Muscle of leg (tissue), 11 donors: ENCODE data around the gene DCLK2. TPM values are rescaled to one million over a fixed set of nuclear protein-coding genes. Genes with fewer than 3 reads are reported as not detected.

Experiments
- DNase-seq: peaks from one replicate; pipeline ENCODE4 v3.0.0; 2013
- H3K27ac ChIP-seq: one replicate; pipeline ENCODE4 v1.5.1; 2013; ENCODE audit warnings: mild to moderate bottlenecking, low read length, control low read depth
- H3K27me3 ChIP-seq: one replicate; pipeline ENCODE4 v1.6.1; 2013; ENCODE audit warnings: low read length; ENCODE audit not compliant: control insufficient read depth, insufficient read depth
- H3K36me3 ChIP-seq: one replicate; pipeline ENCODE4 v1.6.1; 2013; ENCODE audit warnings: low read length; ENCODE audit not compliant: control insufficient read depth, insufficient read depth
- H3K4me1 ChIP-seq: one replicate; pipeline ENCODE4 v1.6.1; 2013; ENCODE audit warnings: low read length; ENCODE audit not compliant: control insufficient read depth, insufficient read depth
- H3K4me3 ChIP-seq: one replicate; pipeline ENCODE4 v1.5.1; 2013; ENCODE audit warnings: low read length, control low read depth
- H3K9me3 ChIP-seq: replicated peaks from 2 replicates; pipeline ENCODE4 v1.6.1; 2013; ENCODE audit warnings: low read depth, low read length; ENCODE audit not compliant: control insufficient read depth
- WGBS: methylation state at CpG from one replicate; pipeline ENCODE4 v1.1.5; 2013; ENCODE audit warnings: missing lambda C conversion rate; ENCODE audit not compliant: insufficient coverage; 5-methylcytosine and 5-hydroxymethylcytosine counted together
- polyA plus RNA-seq, 8 donors: library from polyadenylated mRNA; unstranded; fragments of 120-200 nt; gene quantifications; one replicate each; pipeline versions ENCODE4 v1.2.1 to v1.2.3, GENCODE V29; 2013; ENCODE audit warnings: inconsistent platforms in 1 of 8, low replicate concordance in 1 of 8; ENCODE audit not compliant: insufficient read length in 8 of 8, insufficient read depth in 1 of 8
- total RNA-seq: library from RNA; stranded (reverse); fragments of 120-200 nt; gene quantifications from one replicate; pipeline ENCODE4 v1.2.4, GENCODE V29; 2013

Gene DCLK2
- total and polyA plus RNA-seq, 9 donors: 4.5 to 10.0 (median 7.8) TPM

DNA sequence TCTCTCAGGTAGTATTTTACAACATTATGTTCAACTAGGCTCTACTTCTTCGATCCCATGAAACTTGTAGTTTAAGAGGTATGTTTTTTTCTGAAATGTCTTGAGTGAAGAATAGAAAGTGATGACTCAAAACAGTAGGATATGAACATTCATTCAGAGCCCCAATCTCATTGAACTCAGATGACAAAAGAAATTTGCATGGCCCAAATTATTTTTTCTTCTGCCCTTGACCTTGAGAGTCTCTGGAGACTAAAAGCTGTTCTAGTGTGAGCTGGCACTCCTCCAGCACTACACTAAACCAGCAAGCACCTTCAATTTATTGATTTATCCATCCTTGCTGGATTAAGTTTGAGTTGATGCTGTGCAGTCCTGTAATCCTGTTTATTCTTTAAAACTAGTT, 4.0 kb downstream of the DCLK2 start:
- Histone ChIP-seq H3K4me1 (peaks cover 11% of the 10 kb centered on the region), H3K36me3 (no peaks in the 10 kb centered on the region), H3K27me3 (peaks cover 8% of the 10 kb centered on the region), H3K27ac (no peak overlapping the region), H3K9me3 (no peaks in the 10 kb centered on the region), H3K4me3 (no peak overlapping the region)
- no peak for DNase-seq
- no CpG with 5 or more reads among the region's 1 CpG for WGBS

GRCh38 chr4:150087006-150087405, 8.8 kb downstream of the DCLK2 start:
- H3K4me1 ChIP-seq: no peaks in the 10 kb centered on the region
- no peak overlapping the region for H3K4me3 ChIP-seq
- no peaks in the 10 kb centered on the region for H3K36me3 ChIP-seq
- H3K27ac ChIP-seq: no peak overlapping the region
- H3K27me3 ChIP-seq: no peaks in the 10 kb centered on the region
- H3K9me3 ChIP-seq: no peaks in the 10 kb centered on the region
- no peak for DNase-seq
- no CpG with 5 or more reads among the region's 4 CpGs for WGBS

DNA sequence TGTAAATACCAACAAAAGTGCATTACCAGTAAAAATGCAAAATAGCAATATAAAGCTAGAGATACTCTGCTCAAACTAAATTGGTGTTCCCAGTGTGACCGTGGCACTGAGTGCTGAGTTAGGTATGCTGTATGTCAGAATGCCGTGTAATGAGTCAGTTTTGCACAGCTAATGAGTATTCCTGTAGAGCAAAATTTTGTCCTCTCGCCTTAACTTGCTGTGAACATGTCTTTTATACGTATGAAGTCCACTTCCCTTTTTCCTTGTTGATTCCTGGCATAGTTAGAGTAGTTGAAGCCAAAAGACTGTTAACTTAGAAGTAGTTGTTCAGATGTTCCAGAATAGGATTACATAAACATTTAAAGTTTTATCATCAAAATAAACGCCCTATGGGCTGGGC, 11.5 kb downstream of the DCLK2 start:
- Histone ChIP-seq H3K27me3 (no peaks in the 10 kb centered on the region), H3K9me3 (no peaks in the 10 kb centered on the region), H3K36me3 (no peaks in the 10 kb centered on the region), H3K4me1 (no peaks in the 10 kb centered on the region), H3K4me3 (no peak overlapping the region), H3K27ac (no peak overlapping the region)
- no peak for DNase-seq
- WGBS: 76% methylated on average over 2 of the region's 5 CpGs

- H3K4me3 ChIP-seq: no peak overlapping the region
- DNase-seq: no peak
- 100% methylated on average over 1 of the region's 6 CpGs for WGBS
- no peaks in the 10 kb centered on the region for H3K27me3 ChIP-seq
- no peaks in the 10 kb centered on the region for H3K4me1 ChIP-seq
- no peaks in the 10 kb centered on the region for H3K9me3 ChIP-seq
- H3K36me3 ChIP-seq: no peaks in the 10 kb centered on the region
- H3K27ac ChIP-seq: no peak overlapping the region
Observed at GRCh38 chr4:150090836-150091235, 12.6 kb downstream of the DCLK2 start.

DNA sequence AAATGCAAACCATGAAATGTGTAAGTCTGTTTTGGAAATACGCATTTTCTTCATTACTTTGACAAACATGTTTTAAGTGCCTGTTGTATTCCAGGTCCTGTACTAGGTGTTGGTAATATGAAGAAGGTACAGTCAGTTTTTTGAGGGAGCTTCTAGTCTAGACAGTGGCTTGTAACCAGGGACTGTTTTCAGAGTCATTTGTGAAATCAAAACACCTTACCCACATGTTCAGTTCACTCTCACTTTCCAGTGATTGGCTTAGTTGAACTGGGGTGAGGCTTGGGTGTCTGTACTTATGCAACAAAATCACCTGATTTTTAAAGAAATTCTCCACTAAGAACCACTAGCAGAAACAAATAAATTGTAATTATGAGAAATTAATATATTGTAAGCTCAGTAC, 16.4 kb downstream of the DCLK2 start:
- no peak overlapping the region for H3K27ac ChIP-seq
- no peaks in the 10 kb centered on the region for H3K27me3 ChIP-seq
- no peak overlapping the region for H3K4me3 ChIP-seq
- WGBS: 100% methylated on average over 1 of the region's 1 CpG
- no peaks in the 10 kb centered on the region for H3K36me3 ChIP-seq
- no peaks in the 10 kb centered on the region for H3K4me1 ChIP-seq
- H3K9me3 ChIP-seq: no peaks in the 10 kb centered on the region
- no peak for DNase-seq

GRCh38 chr4:150096625-150097024, 18.4 kb downstream of the DCLK2 start:
- Histone ChIP-seq H3K27me3 (no peaks in the 10 kb centered on the region), H3K27ac (no peak overlapping the region), H3K4me1 (no peaks in the 10 kb centered on the region), H3K36me3 (no peaks in the 10 kb centered on the region), H3K4me3 (no peak overlapping the region), H3K9me3 (no peaks in the 10 kb centered on the region)
- 85% methylated on average over 3 of the region's 3 CpGs for WGBS
- no peak for DNase-seq

- Histone ChIP-seq H3K4me1 (no peaks in the 10 kb centered on the region), H3K36me3 (no peaks in the 10 kb centered on the region), H3K27ac (no peak overlapping the region), H3K27me3 (no peaks in the 10 kb centered on the region), H3K9me3 (no peaks in the 10 kb centered on the region), H3K4me3 (no peak overlapping the region)
- no peak for DNase-seq
- WGBS: 80% methylated on average over 1 of the region's 4 CpGs
Observed at GRCh38 chr4:150098214-150098613, 20.0 kb downstream of the DCLK2 start.

- Histone ChIP-seq H3K9me3 (no peaks in the 10 kb centered on the region), H3K27me3 (no peaks in the 10 kb centered on the region), H3K27ac (no peak overlapping the region), H3K36me3 (no peaks in the 10 kb centered on the region), H3K4me1 (no peaks in the 10 kb centered on the region), H3K4me3 (no peak overlapping the region)
- WGBS: no CpG with 5 or more reads among the region's 2 CpGs
- DNase-seq: no peak
Observed at GRCh38 chr4:150104404-150105027, 26.3 kb downstream of the DCLK2 start.

DNA sequence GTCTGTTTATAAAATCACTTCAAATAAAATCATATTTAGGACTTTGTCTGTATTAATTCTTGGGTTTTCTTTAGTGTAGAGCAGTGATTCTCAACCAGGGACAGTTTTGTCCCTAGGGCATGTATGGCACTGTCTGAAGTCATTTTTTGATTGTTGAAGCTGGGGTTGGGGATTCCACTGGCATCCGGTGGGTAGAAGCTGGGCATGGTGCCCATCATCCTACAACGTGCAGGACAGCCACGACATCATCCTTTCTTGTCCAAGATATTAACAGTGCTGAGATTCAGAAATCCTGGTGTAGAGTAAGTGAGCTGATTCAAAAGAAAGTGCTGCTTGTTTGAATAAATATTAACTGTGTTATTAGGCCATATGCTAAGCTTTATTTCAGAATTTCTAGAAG, 28.6 kb downstream of the DCLK2 start:
- H3K27ac ChIP-seq: no peak overlapping the region
- no peaks in the 10 kb centered on the region for H3K27me3 ChIP-seq
- no CpG with 5 or more reads among the region's 3 CpGs for WGBS
- no peak for DNase-seq
- H3K4me3 ChIP-seq: no peak overlapping the region
- H3K4me1 ChIP-seq: no peaks in the 10 kb centered on the region
- H3K36me3 ChIP-seq: no peaks in the 10 kb centered on the region
- no peaks in the 10 kb centered on the region for H3K9me3 ChIP-seq

- Histone ChIP-seq H3K4me1 (no peaks in the 10 kb centered on the region), H3K36me3 (no peaks in the 10 kb centered on the region), H3K4me3 (no peak overlapping the region), H3K9me3 (peaks cover 5% of the 10 kb centered on the region), H3K27me3 (no peaks in the 10 kb centered on the region), H3K27ac (no peak overlapping the region)
- peak; percentile 28 for DNase-seq
- WGBS: no CpG with 5 or more reads among the region's 1 CpG
Observed at GRCh38 chr4:150108691-150109090, 30.4 kb downstream of the DCLK2 start.

- H3K4me3 ChIP-seq: no peak overlapping the region
- no CpG with 5 or more reads among the region's 1 CpG for WGBS
- no peak for DNase-seq
- no peaks in the 10 kb centered on the region for H3K27me3 ChIP-seq
- H3K9me3 ChIP-seq: peaks cover 12% of the 10 kb centered on the region
- peaks cover 11% of the 10 kb centered on the region for H3K4me1 ChIP-seq
- H3K36me3 ChIP-seq: no peaks in the 10 kb centered on the region
- H3K27ac ChIP-seq: no peak overlapping the region
Observed at GRCh38 chr4:150114641-150115040, 36.4 kb downstream of the DCLK2 start.
